Endodermal cell (in vitro differentiated cells): ENCODE data around the gene KCNQ1. TPM values are rescaled to one million over a fixed set of nuclear protein-coding genes. Genes with fewer than 3 reads are reported as not detected.

Experiments used
- DNase-seq: peaks from one replicate; pipeline ENCODE4 v3.0.0-alpha.2; 2017
- H3K27ac ChIP-seq: 2 replicates; pipeline ENCODE4 v1.5.1; 2013; ENCODE audit warnings: mild to moderate bottlenecking, low read depth, low read length, moderate library complexity
- H3K27me3 ChIP-seq: 2 replicates; pipeline ENCODE4 v1.6.1; 2013; ENCODE audit warnings: mild to moderate bottlenecking, low read length, moderate library complexity; ENCODE audit not compliant: insufficient read depth, control insufficient read depth, poor library complexity, severe bottlenecking
- H3K36me3 ChIP-seq: 2 replicates; pipeline ENCODE4 v1.7.0; 2013; ENCODE audit warnings: mild to moderate bottlenecking, low read length, moderate library complexity; ENCODE audit not compliant: control insufficient read depth, insufficient read depth
- H3K4me1 ChIP-seq: one replicate; pipeline ENCODE4 v1.7.0; 2013; ENCODE audit warnings: low read length; ENCODE audit not compliant: control insufficient read depth, insufficient read depth
- H3K4me3 ChIP-seq: 2 replicates; pipeline ENCODE4 v1.5.1; 2013; ENCODE audit warnings: mild to moderate bottlenecking, low read length, moderate library complexity
- H3K9ac ChIP-seq: 2 replicates; pipeline ENCODE4 v1.6.1; 2013; ENCODE audit warnings: mild to moderate bottlenecking, low read length, moderate library complexity; ENCODE audit not compliant: poor library complexity, severe bottlenecking; ENCODE audit errors: extremely low read depth
- H3K9me3 ChIP-seq: 2 replicates; pipeline ENCODE4 v1.6.1; 2013; ENCODE audit warnings: mild to moderate bottlenecking, low read length, moderate library complexity; ENCODE audit not compliant: control insufficient read depth
- H3K27ac Mint-ChIP-seq: 2 replicates; pipeline ENCODE4 v1.8.0; 2020; ENCODE audit warnings: mixed read lengths
- H3K27me3 Mint-ChIP-seq: 2 replicates; pipeline ENCODE4 v1.8.0; 2021; ENCODE audit warnings: mild to moderate bottlenecking, mixed read lengths; ENCODE audit not compliant: insufficient read depth
- H3K36me3 Mint-ChIP-seq: 2 replicates; pipeline ENCODE4 v1.8.0; 2020; ENCODE audit warnings: low read depth, mixed read lengths
- H3K4me1 Mint-ChIP-seq: 2 replicates; pipeline ENCODE4 v1.8.0; 2020; ENCODE audit warnings: mixed read lengths
- H3K4me3 Mint-ChIP-seq: 2 replicates; pipeline ENCODE4 v1.8.0; 2020; ENCODE audit warnings: mild to moderate bottlenecking, moderate library complexity, mixed read lengths
- H3K9me3 Mint-ChIP-seq: 2 replicates; pipeline ENCODE4 v1.8.0; 2020; ENCODE audit warnings: mild to moderate bottlenecking, mixed read lengths
- CTCF ChIP-seq: fragments of 200-600 bp; sonication (generic); conservative IDR thresholded peaks from 2 replicates; pipeline ENCODE4 v1.5.0; 2021; ENCODE audit warnings: antibody characterized with exemption, mild to moderate bottlenecking
- WGBS, 2 experiments: methylation state at CpG; one replicate each; pipeline versions ENCODE4 v1.1.5 to v1.1.7; 2013; ENCODE audit warnings: missing lambda C conversion rate in 2 of 2, mixed read lengths in 1 of 2; ENCODE audit not compliant: insufficient coverage in 1 of 2, insufficient read length in 1 of 2; 5-methylcytosine and 5-hydroxymethylcytosine counted together
- total RNA-seq, 2 donors: library from RNA; stranded (reverse); fragmentation: NEBNext Ultra II Directional in 1 of 2; extraction: Animal tissue kit (Norgen Biotek cat#: 25700) in 1 of 2; gene quantifications; 2 replicates in 1 of 2; 3 replicates in 1 of 2; pipeline ENCODE4 v1.2.1, GENCODE V29; 2021

The KCNQ1 gene
- total RNA-seq, 2 donors from 2014 or later, result 1.8 to 3.5 TPM

GRCh38 chr11:2535673-2536439 lies 91.0 kb downstream of the KCNQ1 start:
- no peak overlapping the region for H3K27ac ChIP-seq
- H3K27ac Mint-ChIP-seq, result no peak overlapping the region
- no peak overlapping the region for H3K4me3 ChIP-seq
- H3K9me3 Mint-ChIP-seq, result no peaks in the 10 kb centered on the region
- peaks cover 11% of the 10 kb centered on the region for H3K4me1 Mint-ChIP-seq
- no peak overlapping the region for H3K4me3 Mint-ChIP-seq
- H3K27me3 Mint-ChIP-seq, result peaks cover 36% of the 10 kb centered on the region
- H3K27me3 ChIP-seq, result no peaks in the 10 kb centered on the region
- peak; percentile 54 for DNase-seq
- no peak overlapping the region for H3K9ac ChIP-seq
- 95 to 96% methylated on average over 15 to 27 of the region's 27 CpGs for WGBS, 2 experiments
- H3K9me3 ChIP-seq, result no peaks in the 10 kb centered on the region
- H3K36me3 Mint-ChIP-seq, result no peaks in the 10 kb centered on the region
- peaks cover 10% of the 10 kb centered on the region for H3K4me1 ChIP-seq
- no peak for TF ChIP-seq CTCF
- no peaks in the 10 kb centered on the region for H3K36me3 ChIP-seq

GRCh38 chr11:2536440-2536989 lies 91.7 kb downstream of the KCNQ1 start:
- no peak overlapping the region for H3K4me3 Mint-ChIP-seq
- Histone ChIP-seq H3K27me3 (no peaks in the 10 kb centered on the region), H3K36me3 (no peaks in the 10 kb centered on the region), H3K27ac (no peak overlapping the region), H3K9ac (no peak overlapping the region), H3K4me1 (peaks cover 10% of the 10 kb centered on the region), H3K9me3 (no peaks in the 10 kb centered on the region), H3K4me3 (no peak overlapping the region)
- no peak for TF ChIP-seq CTCF
- H3K4me1 Mint-ChIP-seq, result peaks cover 11% of the 10 kb centered on the region
- WGBS, 2 experiments, result 95 to 98% methylated on average over 18 to 19 of the region's 19 CpGs
- DNase-seq, result peak; percentile 44
- no peak overlapping the region for H3K27ac Mint-ChIP-seq
- no peaks in the 10 kb centered on the region for H3K9me3 Mint-ChIP-seq
- no peaks in the 10 kb centered on the region for H3K36me3 Mint-ChIP-seq
- H3K27me3 Mint-ChIP-seq, result peaks cover 43% of the 10 kb centered on the region

GRCh38 chr11:2537010-2537705 lies 92.3 kb downstream of the KCNQ1 start:
- H3K9ac ChIP-seq, result no peak overlapping the region

More at GRCh38 chr11:2537010-2537705, 92.3 kb downstream of the KCNQ1 start:
- peaks cover 10% of the 10 kb centered on the region for H3K4me1 ChIP-seq
- Mint-ChIP-seq H3K4me1 (peaks cover 11% of the 10 kb centered on the region), H3K27me3 (peaks cover 47% of the 10 kb centered on the region), H3K27ac (no peak overlapping the region), H3K36me3 (no peaks in the 10 kb centered on the region), H3K9me3 (no peaks in the 10 kb centered on the region), H3K4me3 (no peak overlapping the region)
- no peaks in the 10 kb centered on the region for H3K9me3 ChIP-seq
- no peak overlapping the region for H3K4me3 ChIP-seq
- no peak for TF ChIP-seq CTCF
- no peaks in the 10 kb centered on the region for H3K27me3 ChIP-seq
- WGBS, 2 experiments, result 84 to 90% methylated on average over 8 to 9 of the region's 9 CpGs
- peak; percentile 9 for DNase-seq
- no peak overlapping the region for H3K27ac ChIP-seq
- H3K36me3 ChIP-seq, result no peaks in the 10 kb centered on the region
